ENCODE results near the gene DACT2.

The DACT2 gene

DNA sequence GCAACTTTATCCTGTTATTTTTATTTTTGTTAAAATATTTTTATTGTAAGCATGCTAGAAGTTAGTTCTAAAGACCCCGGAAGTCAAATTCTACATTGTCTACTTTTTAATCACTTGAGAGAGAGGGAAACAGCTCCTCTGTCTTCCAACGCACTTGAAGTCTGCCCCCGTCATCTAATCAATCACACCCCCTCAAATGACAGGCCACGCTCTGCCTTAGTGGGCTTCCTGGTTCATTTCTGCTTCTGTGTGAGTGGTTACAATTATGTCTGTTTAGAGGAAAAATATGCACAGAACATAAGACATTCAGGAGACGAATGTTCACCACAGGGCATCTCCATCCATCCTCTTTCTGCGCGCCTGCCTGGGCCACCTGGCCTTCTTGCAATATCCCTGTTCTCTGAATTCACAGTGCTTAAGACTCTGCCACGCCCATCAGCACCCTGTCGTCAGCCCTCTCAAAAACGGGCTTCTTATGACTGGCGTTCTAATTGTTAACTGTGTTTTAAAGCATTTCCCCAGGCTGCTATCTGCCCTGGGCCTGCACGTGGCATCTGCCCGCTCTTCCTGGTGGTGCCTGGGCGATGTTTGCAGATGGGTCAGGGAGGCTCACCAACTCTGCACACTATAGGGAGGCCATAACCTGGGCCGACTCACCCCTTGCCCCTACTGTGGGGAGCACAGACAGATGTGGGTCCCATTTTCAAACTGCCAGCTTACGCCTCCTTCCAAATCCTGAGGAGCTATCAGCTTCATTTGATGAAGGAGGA lies 15.4 kb downstream of the DACT2 start:
- no peaks in the 10 kb centered on the region for H3K9me3 Mint-ChIP-seq
- ATAC-seq (no peak), DNase-seq (no peak)
- H3K4me1 Mint-ChIP-seq: no peaks in the 10 kb centered on the region
- peaks cover 53% of the 10 kb centered on the region for H3K27me3 Mint-ChIP-seq
- no peak overlapping the region for H3K4me3 Mint-ChIP-seq
- H3K27ac Mint-ChIP-seq: peak overlapping the region in 1 of 2 donors; percentile 60

DNA sequence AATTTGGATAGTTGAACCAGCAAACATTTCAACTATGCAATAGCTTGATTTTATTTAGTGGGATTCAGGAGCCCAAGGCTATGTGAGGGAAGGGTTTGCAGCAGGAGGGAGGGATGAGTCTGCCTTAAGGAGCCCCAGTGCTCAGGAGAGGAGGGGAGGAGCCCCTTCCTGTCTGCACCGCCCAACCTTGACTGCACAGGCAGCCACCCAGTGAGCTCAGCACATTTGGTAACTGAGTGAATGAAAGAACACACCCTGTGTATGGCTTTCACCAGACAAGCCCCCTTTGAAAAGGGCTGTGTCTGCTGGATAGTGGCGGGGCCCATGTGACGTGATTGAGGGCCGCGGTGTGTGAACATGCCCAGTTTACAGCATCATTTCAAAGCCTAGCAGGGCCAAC lies 17.0 kb downstream of the DACT2 start:
- ATAC-seq: no peak

GRCh38 chr6:168301648-168302398 lies 17.8 kb downstream of the DACT2 start:
- no peaks in the 10 kb centered on the region for H3K9me3 Mint-ChIP-seq
- DNase-seq (no peak), ATAC-seq (no peak)
- H3K4me3 Mint-ChIP-seq: no peak overlapping the region
- peak overlapping the region in 1 of 2 donors; percentile 7 for H3K27ac Mint-ChIP-seq
- no peaks in the 10 kb centered on the region for H3K4me1 Mint-ChIP-seq
- peaks cover 64% of the 10 kb centered on the region for H3K27me3 Mint-ChIP-seq

More for the DNA sequence above, 17.0 kb downstream of the DACT2 start:
- no peak for DNase-seq
- no peak overlapping the region for H3K27ac Mint-ChIP-seq
- no peaks in the 10 kb centered on the region for H3K9me3 Mint-ChIP-seq
- peaks cover 59% of the 10 kb centered on the region for H3K27me3 Mint-ChIP-seq
- H3K4me1 Mint-ChIP-seq: no peaks in the 10 kb centered on the region
- H3K4me3 Mint-ChIP-seq: no peak overlapping the region

- ATAC-seq (no peak), DNase-seq (no peak)
- Mint-ChIP-seq H3K9me3 (no peaks in the 10 kb centered on the region), H3K4me3 (no peak overlapping the region), H3K4me1 (no peaks in the 10 kb centered on the region), H3K27ac (peak overlapping the region in 1 of 2 donors; percentile 7), H3K27me3 (peaks cover 64% of the 10 kb centered on the region)
These were observed 18.5 kb downstream of the DACT2 start for GRCh38 chr6:168300975-168301647.

- Mint-ChIP-seq H3K4me3 (no peak overlapping the region), H3K27ac (no peak overlapping the region), H3K4me1 (no peaks in the 10 kb centered on the region), H3K27me3 (peaks cover 77% of the 10 kb centered on the region), H3K9me3 (peaks cover 0 to 4% of the 10 kb centered on the region in 2 donors)
- ATAC-seq: no peak
- DNase-seq: no peak
These were observed 19.8 kb downstream of the DACT2 start for GRCh38 chr6:168299541-168300511.

GRCh38 chr6:168297643-168298042 lies 21.9 kb downstream of the DACT2 start:
- no peaks in the 10 kb centered on the region for H3K4me1 Mint-ChIP-seq
- H3K27me3 Mint-ChIP-seq: peaks cover 64% of the 10 kb centered on the region
- ATAC-seq (no peak), DNase-seq (no peak)
- H3K4me3 Mint-ChIP-seq: no peak overlapping the region
- H3K27ac Mint-ChIP-seq: no peak overlapping the region
- H3K9me3 Mint-ChIP-seq: peaks cover 0 to 4% of the 10 kb centered on the region in 2 donors

- DNase-seq: no peak
These were observed 24.7 kb downstream of the DACT2 start for GRCh38 chr6:168294901-168295300.

GRCh38 chr6:168293636-168294530 lies 25.7 kb downstream of the DACT2 start:
- H3K9me3 Mint-ChIP-seq: peaks cover 0 to 4% of the 10 kb centered on the region in 2 donors
- DNase-seq: no peak
- H3K4me3 Mint-ChIP-seq: no peak overlapping the region
- H3K27me3 Mint-ChIP-seq: peaks cover 40% of the 10 kb centered on the region
- no peaks in the 10 kb centered on the region for H3K4me1 Mint-ChIP-seq
- ATAC-seq: peak; percentile 50
- H3K27ac Mint-ChIP-seq: no peak overlapping the region

More at GRCh38 chr6:168294901-168295300, 24.7 kb downstream of the DACT2 start:
- Mint-ChIP-seq H3K4me1 (no peaks in the 10 kb centered on the region), H3K27me3 (peaks cover 43% of the 10 kb centered on the region), H3K4me3 (no peak overlapping the region), H3K9me3 (peaks cover 0 to 4% of the 10 kb centered on the region in 2 donors), H3K27ac (peak overlapping the region in 1 of 2 donors; percentile 42)
- ATAC-seq: no peak

DNA sequence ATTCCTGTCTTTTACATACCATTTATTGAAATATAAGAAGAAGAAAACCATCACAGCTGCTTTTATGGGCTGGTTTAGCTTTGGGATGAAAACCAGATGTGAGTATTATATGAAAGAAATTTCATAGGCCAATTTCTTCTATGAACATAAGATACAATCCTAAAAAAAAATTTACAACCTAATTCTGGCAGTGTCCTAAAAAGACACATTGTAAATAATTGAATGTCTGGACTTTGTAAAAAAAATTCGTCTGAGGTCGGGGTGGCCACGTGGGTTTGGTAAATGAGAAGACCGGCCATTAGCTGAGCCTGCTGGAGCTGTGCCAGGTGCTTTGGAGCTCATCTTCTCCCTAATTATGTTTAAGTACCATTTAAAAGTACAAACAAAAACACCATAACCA lies 26.8 kb downstream of the DACT2 start:
- DNase-seq (no peak), ATAC-seq (no peak)
- Mint-ChIP-seq H3K27ac (no peak overlapping the region), H3K27me3 (peaks cover 44% of the 10 kb centered on the region), H3K9me3 (peaks cover 0 to 4% of the 10 kb centered on the region in 2 donors), H3K4me1 (peaks cover 6% of the 10 kb centered on the region), H3K4me3 (no peak overlapping the region)

GRCh38 chr6:168291450-168291849 lies 28.1 kb downstream of the DACT2 start:
- Mint-ChIP-seq H3K27ac (no peak overlapping the region), H3K27me3 (peaks cover 30% of the 10 kb centered on the region), H3K4me1 (peaks cover 19% of the 10 kb centered on the region), H3K9me3 (peaks cover 0 to 4% of the 10 kb centered on the region in 2 donors), H3K4me3 (no peak overlapping the region)
- no peak for DNase-seq
- no peak for ATAC-seq

- Mint-ChIP-seq H3K4me1 (peaks cover 26% of the 10 kb centered on the region), H3K4me3 (no peak overlapping the region)
- no peak for ATAC-seq
These were observed 29.5 kb downstream of the DACT2 start for GRCh38 chr6:168290095-168290494.

DNA sequence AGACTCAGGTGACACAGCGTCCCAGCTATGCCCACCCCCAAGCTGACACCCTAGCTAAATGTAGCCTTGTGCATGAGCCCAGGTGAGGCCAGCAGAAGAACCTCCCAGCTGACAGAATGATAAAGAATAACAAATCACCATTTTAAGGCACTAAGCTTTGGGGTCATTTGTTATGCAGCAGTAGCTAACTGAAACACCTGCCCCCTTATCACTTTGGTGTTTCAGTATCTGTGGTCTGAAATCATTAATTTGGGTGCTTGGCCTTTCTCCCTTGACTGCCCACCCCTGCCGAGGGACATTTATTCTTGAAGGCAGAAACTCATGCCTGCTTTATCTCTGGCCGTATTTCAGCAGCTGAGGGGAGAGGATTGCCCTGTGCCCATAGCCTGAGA lies 30.0 kb downstream of the DACT2 start:
- Mint-ChIP-seq H3K27me3 (peaks cover 20% of the 10 kb centered on the region), H3K27ac (no peak overlapping the region), H3K4me3 (no peak overlapping the region), H3K4me1 (peaks cover 26% of the 10 kb centered on the region), H3K9me3 (no peaks in the 10 kb centered on the region)
- ATAC-seq (no peak), DNase-seq (no peak)

More at GRCh38 chr6:168290095-168290494, 29.5 kb downstream of the DACT2 start:
- Mint-ChIP-seq H3K27me3 (peaks cover 18% of the 10 kb centered on the region), H3K27ac (no peak overlapping the region), H3K9me3 (no peaks in the 10 kb centered on the region)
- DNase-seq: no peak

- DNase-seq (no peak), ATAC-seq (no peak)
- peaks cover 26% of the 10 kb centered on the region for H3K27me3 Mint-ChIP-seq
- H3K9me3 Mint-ChIP-seq: no peaks in the 10 kb centered on the region
- H3K4me3 Mint-ChIP-seq: no peak overlapping the region
- no peak overlapping the region for H3K27ac Mint-ChIP-seq
- H3K4me1 Mint-ChIP-seq: peaks cover 26% of the 10 kb centered on the region
These were observed 30.6 kb downstream of the DACT2 start for GRCh38 chr6:168288781-168289570.
